GM21515 (cell line): ENCODE measurements around the gene TTC14.

Source experiments
- ATAC-seq: cut with Tn5 transposase; IDR thresholded peaks from one replicate; pipeline ENCODE4 v1.9.1; 2021; ENCODE audit not compliant: unreplicated experiment

The TTC14 gene

DNA sequence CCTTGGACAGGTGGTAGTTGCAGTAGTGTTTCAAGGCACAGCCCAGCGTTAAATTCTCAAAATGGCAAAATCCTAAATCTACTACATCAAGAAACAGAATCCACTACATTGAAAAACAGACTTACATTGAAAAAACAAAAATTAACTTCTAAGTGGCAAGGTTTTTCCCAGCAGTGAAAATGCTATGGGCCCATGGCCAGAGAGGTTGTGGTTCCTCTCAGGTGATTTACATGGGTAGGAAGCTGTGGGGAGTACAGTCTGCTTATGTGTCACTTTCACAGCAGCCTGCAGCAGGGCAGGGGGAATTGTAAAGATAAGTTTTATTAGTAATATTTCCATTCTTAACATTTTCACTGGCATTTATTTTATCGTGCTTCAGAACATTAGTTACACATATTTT, 24.9 kb downstream of the TTC14 start:
- peak; percentile 91 for ATAC-seq

- ATAC-seq = no peak
These were observed 28.4 kb downstream of the TTC14 start for GRCh38 chr3:180630371-180630770.

- ATAC-seq = no peak
These were observed 29.4 kb downstream of the TTC14 start for GRCh38 chr3:180631317-180631716.

GRCh38 chr3:180633722-180634121, 31.8 kb downstream of the TTC14 start:
- no peak for ATAC-seq

- ATAC-seq = no peak
These were observed 39.0 kb downstream of the TTC14 start for GRCh38 chr3:180640987-180641386.

- peak; percentile 55 for ATAC-seq
These were observed 44.3 kb downstream of the TTC14 start for GRCh38 chr3:180646187-180646790.

DNA sequence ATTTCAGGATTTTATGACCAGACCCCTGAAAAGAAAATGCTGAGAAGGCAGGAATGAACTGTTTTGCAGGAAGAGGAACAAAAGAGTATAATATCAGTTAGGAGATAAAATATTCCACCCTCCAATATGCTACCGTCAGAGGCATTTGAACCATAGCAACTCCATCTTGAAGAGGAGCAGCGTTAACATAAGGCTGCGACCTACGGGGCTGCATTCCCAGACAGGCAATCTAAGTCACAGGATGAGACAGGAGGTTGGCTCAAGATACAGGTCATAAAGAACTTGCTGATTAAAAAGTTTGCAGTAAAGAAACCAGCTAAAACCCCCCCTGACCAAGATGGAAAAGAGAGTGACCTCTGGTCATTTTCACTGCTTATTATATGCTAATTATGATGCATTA, 54.4 kb downstream of the TTC14 start:
- no peak for ATAC-seq

DNA sequence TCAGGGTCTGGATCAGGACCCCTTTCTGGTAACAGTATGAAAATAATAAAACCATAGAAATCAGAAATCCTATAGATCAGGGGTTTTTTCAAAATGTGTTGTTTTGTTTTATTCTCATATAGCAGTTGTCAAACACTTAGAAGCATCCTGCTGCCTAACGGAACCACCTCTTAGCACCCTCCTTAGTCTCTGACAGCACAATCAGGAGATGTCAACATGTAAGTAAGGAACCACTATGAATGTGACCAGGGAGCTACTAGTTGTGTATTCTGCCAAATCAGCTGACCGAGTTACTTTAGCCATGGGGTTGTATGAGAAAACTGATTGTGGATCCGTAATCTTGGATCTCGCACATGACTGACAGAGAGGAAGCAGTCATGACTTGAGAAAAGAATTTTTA, 55.1 kb downstream of the TTC14 start:
- no peak for ATAC-seq
